GM23338 (cell line): Measurements from ENCODE around the gene ARRDC4. TPM values are rescaled to one million over a fixed set of nuclear protein-coding genes. Genes with fewer than 3 reads are reported as not detected.

Experiments used
- ATAC-seq: fragments of 200-7000 bp; cut with Tn5 transposase; 3 replicates; pipeline ENCODE4 v1.9.1; 2020
- DNase-seq: peaks from one replicate; pipeline ENCODE4 v3.0.0-alpha.2; 2015; ENCODE audit warnings: low spot score
- H2AFZ ChIP-seq: fragments of 200-600 bp; sonication (generic); 2 replicates; pipeline ENCODE4 v1.8.0; 2016; ENCODE audit warnings: antibody characterized with exemption, mild to moderate bottlenecking, moderate library complexity
- H3F3A ChIP-seq: fragments of 200-600 bp; sonication (generic); replicated peaks from 2 replicates; pipeline ENCODE4 v1.8.0; 2017; ENCODE audit warnings: antibody characterized with exemption, mixed run types, low read depth
- H3K27ac ChIP-seq: fragments of 200-600 bp; sonication (generic); 2 replicates; pipeline ENCODE4 v1.6.1; 2016; ENCODE audit warnings: low read depth
- H3K27me3 ChIP-seq: fragments of 200-600 bp; sonication (generic); 2 replicates; pipeline ENCODE4 v1.8.0; 2016; ENCODE audit warnings: mild to moderate bottlenecking, mixed run types, moderate library complexity; ENCODE audit not compliant: insufficient read depth
- H3K36me3 ChIP-seq: fragments of 200-600 bp; sonication (generic); 2 replicates; pipeline ENCODE4 v1.8.0; 2016; ENCODE audit warnings: mild to moderate bottlenecking; ENCODE audit not compliant: insufficient read depth
- H3K4me1 ChIP-seq: fragments of 200-600 bp; sonication (generic); 2 replicates; pipeline ENCODE4 v1.8.0; 2016; ENCODE audit warnings: mild to moderate bottlenecking, moderate library complexity; ENCODE audit not compliant: insufficient read depth
- H3K4me2 ChIP-seq: fragments of 200-600 bp; sonication (generic); 2 replicates; pipeline ENCODE4 v1.7.1; 2017; ENCODE audit warnings: mixed run types
- H3K4me3 ChIP-seq: fragments of 200-600 bp; sonication (generic); 2 replicates; pipeline ENCODE4 v1.6.1; 2016; ENCODE audit warnings: mixed run types
- H3K79me2 ChIP-seq: fragments of 200-600 bp; sonication (generic); replicated peaks from 2 replicates; pipeline ENCODE4 v1.8.0; 2017; ENCODE audit warnings: mild to moderate bottlenecking; ENCODE audit not compliant: insufficient read depth
- H3K9me2 ChIP-seq: fragments of 200-600 bp; sonication (generic); 2 replicates; pipeline ENCODE4 v1.8.0; 2017; ENCODE audit not compliant: insufficient read depth
- H4K20me1 ChIP-seq: fragments of 200-600 bp; sonication (generic); replicated peaks from 2 replicates; pipeline ENCODE4 v1.8.0; 2017; ENCODE audit warnings: mild to moderate bottlenecking; ENCODE audit not compliant: insufficient read depth
- H3K27ac Mint-ChIP-seq: 2 replicates; pipeline ENCODE4 v1.8.0; 2020; ENCODE audit warnings: inconsistent platforms, mild to moderate bottlenecking, moderate library complexity, mixed read lengths
- H3K27me3 Mint-ChIP-seq: 3 replicates; pipeline ENCODE4 v1.8.0; 2022; ENCODE audit warnings: low read depth, mild to moderate bottlenecking, moderate library complexity, mixed read lengths, inconsistent platforms; ENCODE audit not compliant: insufficient read depth, poor library complexity
- H3K36me3 Mint-ChIP-seq: 3 replicates; pipeline ENCODE4 v1.8.0; 2021; ENCODE audit warnings: low read depth, mild to moderate bottlenecking, inconsistent platforms, moderate library complexity, mixed read lengths
- H3K4me1 Mint-ChIP-seq: 3 replicates; pipeline ENCODE4 v1.8.0; 2020; ENCODE audit warnings: mild to moderate bottlenecking, inconsistent platforms, mixed read lengths
- H3K4me3 Mint-ChIP-seq: 3 replicates; pipeline ENCODE4 v1.8.0; 2021; ENCODE audit warnings: moderate library complexity, mild to moderate bottlenecking, inconsistent platforms, mixed read lengths
- H3K9me3 Mint-ChIP-seq: 3 replicates; pipeline ENCODE4 v1.8.0; 2020; ENCODE audit warnings: moderate library complexity, mild to moderate bottlenecking, inconsistent platforms, mixed read lengths
- CREB1 ChIP-seq: fragments of 250-450 bp; sonication (Bioruptor Pico); IDR thresholded peaks from 2 replicates; pipeline ENCODE4 v1.5.0; 2020; ENCODE audit warnings: low read depth, mild to moderate bottlenecking, moderate library complexity
- EZH2 ChIP-seq: fragments of 200-600 bp; sonication (generic); IDR thresholded peaks from one replicate; pipeline ENCODE4 v1.8.0; 2017; ENCODE audit warnings: antibody characterized with exemption, mild to moderate bottlenecking, low read depth; ENCODE audit not compliant: unreplicated experiment
- EZH2phosphoT487 ChIP-seq: fragments of 200-600 bp; sonication (generic); IDR thresholded peaks from one replicate; pipeline ENCODE4 v1.8.1; 2018; ENCODE audit warnings: antibody characterized with exemption; ENCODE audit not compliant: unreplicated experiment
- POLR2AphosphoS5 ChIP-seq: IDR thresholded peaks from 2 replicates; pipeline ENCODE4 v1.6.1; 2016; ENCODE audit warnings: antibody characterized with exemption, low read depth
- ZNF114 ChIP-seq: fragments of 250-450 bp; sonication (Bioruptor Pico); IDR thresholded peaks from 2 replicates; pipeline ENCODE4 v1.5.0; 2020; ENCODE audit warnings: mild to moderate bottlenecking, moderate library complexity
- ZNF462 ChIP-seq: fragments of 250-450 bp; sonication (Bioruptor Pico); IDR thresholded peaks from 2 replicates; pipeline ENCODE4 v1.5.0; 2020; ENCODE audit warnings: mild to moderate bottlenecking, moderate library complexity
- polyA plus RNA-seq: library from polyadenylated mRNA; unstranded; fragments of >200 nt; fragmentation: Nextera tagmentation; extraction: Ambion mirVana; gene quantifications from 2 replicates; pipeline ENCODE4 v1.2.1, GENCODE V29; 2016
- total RNA-seq: library from RNA; depleted of rRNA; stranded (reverse); fragments of >200 nt; shearing (Covaris generic); gene quantifications from 2 replicates; pipeline ENCODE4 v1.2.3, GENCODE V29; 2014

The ARRDC4 gene
- total and polyA plus RNA-seq, 2 experiments from 2014 or later, result 2.0 to 6.9 TPM

- TF ChIP-seq POLR2AphosphoS5 (no peak), ZNF462 (CRISPR knock-in tag) (no peak)
Measured at GRCh38 chr15:97986781-97987180, 26.3 kb downstream of the ARRDC4 start (continued).

- H3K27me3 Mint-ChIP-seq, result no peaks in the 10 kb centered on the region
- Histone ChIP-seq H3F3A (no peaks in the 10 kb centered on the region), H3K27ac (no peak overlapping the region), H3K36me3 (no peaks in the 10 kb centered on the region; the same call in 1 of the 2 replicates), H3K27me3 (no peaks in the 10 kb centered on the region), H4K20me1 (no peaks in the 10 kb centered on the region), H3K4me1 (no peaks in the 10 kb centered on the region), H2AFZ (no peak overlapping the region), H3K79me2 (no peaks in the 10 kb centered on the region), H3K9me2 (0 out of 2 replicates have a peak, but pooled peaks cover 18% of the 10 kb centered on the region), H3K4me3 (no peak overlapping the region), H3K4me2 (no peak overlapping the region)
- ATAC-seq, result no peak
- no peak overlapping the region for H3K27ac Mint-ChIP-seq
- H3K9me3 Mint-ChIP-seq, result peaks cover 32% of the 10 kb centered on the region
- H3K36me3 Mint-ChIP-seq, result peaks cover 17% of the 10 kb centered on the region
- H3K4me1 Mint-ChIP-seq, result no peaks in the 10 kb centered on the region
- H3K4me3 Mint-ChIP-seq, result no peak overlapping the region
- DNase-seq, result no peak
- TF ChIP-seq POLR2AphosphoS5 (no peak), ZNF462 (CRISPR knock-in tag) (no peak), EZH2 (no peak), CREB1 (no peak), ZNF114 (CRISPR knock-in tag) (no peak), EZH2phosphoT487 (no peak)
Measured at GRCh38 chr15:97989299-97989698, 28.8 kb downstream of the ARRDC4 start.
